GM21390 (cell line): Measurements from ENCODE around the gene CTNND2.
"Not testable (repeated sequence)": the region's sequence is repeated elsewhere in the genome, so short reads cannot be mapped to it uniquely, and the experiment has no call there.

Experiments
- ATAC-seq: cut with Tn5 transposase; IDR thresholded peaks from one replicate; pipeline ENCODE4 v1.9.1; 2021; ENCODE audit not compliant: unreplicated experiment

CTNND2 gene

DNA sequence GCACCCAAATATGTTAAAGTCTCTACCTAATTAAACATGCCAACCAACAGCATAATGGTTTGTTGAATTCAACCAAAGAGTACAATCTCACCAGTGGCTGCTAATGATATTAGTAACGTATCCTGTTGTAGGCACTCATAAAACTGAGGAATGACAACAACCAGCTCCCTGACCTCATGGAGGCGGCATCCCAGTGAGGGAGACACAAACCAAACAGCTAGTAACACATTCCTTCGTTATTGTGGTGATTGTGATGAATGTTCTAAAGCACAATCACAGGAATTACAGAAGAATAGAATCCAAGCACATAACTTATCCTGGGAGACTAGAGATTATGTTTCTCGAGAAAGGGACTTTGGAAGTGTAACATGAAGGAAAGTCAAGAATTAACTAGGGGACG lies 224.6 kb downstream of the CTNND2 start:
- no peak for ATAC-seq

DNA sequence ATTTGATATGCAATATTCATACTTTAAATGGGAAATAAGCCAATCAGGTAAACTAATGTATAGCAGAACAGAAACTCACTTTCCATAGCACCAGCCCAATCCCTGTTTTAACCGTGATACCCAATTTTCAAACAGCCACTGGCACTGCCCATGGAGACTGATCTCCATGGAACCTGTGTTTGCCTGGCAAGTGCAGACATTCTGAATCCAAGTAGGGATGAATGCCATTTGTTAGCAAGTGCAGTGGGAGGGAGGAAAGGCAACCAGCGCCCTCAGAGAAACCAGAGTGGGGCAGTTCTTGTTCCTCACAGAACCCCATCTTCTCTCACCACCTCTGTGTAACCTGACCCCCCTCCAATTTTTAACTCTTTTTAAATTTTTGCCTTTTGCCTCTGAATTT lies 229.1 kb downstream of the CTNND2 start:
- no peak for ATAC-seq

DNA sequence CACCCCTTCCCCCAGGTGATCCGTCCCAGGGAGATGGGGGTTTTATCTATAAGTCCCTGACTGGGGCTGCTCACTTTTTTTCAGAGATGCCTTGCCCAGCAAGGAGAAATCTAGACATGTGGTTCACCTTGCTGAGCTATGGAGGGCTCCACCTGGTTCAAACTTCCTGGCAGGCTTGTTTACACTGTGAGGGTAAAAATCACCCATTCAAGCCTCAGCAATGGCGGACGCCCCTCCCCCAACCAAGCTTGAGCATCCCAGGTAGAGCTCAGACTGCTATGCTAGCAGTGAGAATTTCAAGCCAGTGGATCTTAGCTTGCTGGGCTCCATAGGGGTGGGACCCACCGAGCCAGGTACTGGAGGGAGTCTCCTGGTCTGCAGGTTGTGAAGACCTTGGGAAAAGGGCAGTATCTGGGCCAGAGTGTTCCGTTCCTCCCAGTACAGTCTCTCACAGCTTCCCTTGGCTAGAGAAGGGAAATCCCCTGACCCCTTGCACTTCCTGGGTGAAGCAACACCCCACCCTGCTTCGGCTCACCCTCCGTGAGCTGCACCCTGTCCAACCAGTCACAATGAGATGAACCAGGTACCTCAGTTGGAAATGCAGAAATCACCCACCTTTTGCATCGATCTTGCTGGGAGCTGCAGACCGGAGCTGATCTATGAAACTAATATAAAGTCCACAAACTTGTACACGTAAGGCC lies 231.7 kb downstream of the CTNND2 start:
- ATAC-seq = no peak

DNA sequence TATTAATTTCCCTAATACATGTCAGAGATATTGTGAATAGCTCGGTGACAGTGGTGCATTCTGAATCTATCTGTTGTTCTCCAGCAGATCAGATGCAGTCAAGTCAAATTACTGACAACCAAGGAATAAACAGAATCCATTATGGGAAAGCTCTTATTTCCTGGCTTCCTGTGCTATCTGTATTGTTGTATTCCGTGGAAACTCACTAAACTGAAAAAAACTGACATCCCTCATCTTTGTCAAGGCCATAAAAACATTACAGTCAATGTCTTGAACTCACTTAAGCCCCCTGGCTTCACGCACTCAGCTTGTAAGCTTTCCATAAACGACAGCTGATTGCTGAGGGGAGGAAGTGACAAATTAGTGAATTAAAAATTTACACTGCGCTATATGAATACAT lies 245.9 kb downstream of the CTNND2 start:
- no peak for ATAC-seq

DNA sequence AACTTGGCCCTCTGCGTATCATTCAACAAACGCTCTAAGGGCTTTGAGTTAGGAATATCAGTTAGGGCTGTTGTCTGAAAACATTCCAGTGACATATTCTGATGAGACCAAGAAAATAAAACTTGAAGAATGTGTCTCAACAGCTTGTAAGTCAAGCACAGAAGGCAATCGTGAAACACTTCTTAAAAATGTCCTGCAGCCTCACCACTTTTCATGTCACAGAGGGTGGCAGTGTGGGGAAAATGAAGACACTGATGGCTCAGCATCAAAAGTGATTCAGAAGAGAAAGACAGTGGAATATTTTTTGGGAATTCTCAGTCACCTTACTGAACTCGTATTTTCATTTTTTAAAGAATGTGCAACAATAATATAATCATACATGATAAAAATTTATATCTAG lies 247.3 kb downstream of the CTNND2 start:
- ATAC-seq = no peak

DNA sequence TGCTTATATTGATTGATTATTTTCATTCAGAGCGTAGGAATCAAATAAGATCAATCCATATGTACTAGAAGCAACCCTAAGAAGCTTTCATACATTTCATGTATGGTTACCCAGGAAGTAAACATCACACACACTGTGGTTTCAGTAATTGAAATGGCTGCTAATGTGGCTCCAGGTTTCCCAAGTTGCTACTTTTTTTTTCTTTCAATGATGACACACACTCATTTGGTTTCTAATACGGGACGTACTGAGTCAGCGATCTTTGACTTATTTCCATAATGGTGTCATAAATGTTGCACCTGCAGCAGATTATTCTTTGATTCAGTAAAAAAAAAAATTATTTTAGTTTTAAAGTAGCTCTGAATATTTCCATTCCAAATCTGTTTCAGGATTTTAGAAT lies 248.6 kb downstream of the CTNND2 start:
- ATAC-seq = no peak

DNA sequence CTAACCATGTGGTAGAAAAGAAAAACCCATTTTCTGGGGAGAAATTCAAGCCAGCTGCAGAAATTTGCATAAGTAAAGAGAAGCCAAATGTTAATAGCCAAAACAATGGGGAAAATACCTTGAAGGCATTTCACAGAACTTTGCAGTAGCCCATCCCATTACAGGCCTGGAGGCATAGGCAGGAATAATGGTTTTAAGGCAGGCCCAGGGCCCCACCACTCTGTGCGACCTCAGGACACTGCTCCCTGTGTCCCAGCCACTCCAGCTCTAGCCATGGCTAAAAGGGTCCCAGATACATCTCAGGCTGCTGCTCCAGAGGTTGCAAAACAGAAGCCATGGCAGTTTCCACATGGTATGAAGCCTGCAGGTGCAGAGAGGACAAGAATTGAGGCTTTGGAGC lies 253.3 kb downstream of the CTNND2 start:
- no peak for ATAC-seq

DNA sequence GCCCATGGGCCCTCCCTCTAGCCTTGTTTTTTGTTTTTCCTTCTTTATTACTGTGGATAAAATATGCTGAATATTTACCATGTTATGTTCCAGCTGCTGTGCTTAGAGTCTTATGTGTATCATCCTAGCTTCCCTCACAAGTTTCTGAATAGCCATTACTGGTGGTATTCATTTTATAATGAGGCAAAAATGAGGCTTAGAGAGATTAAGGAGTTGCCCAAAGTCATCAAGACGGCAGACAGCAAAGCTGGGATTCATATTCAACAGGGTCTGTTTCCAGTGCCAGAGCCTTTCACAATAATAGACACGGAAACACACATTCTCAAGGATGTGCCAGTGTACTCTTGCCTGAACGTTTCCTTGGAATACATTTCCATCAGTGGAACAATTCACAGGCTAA lies 258.1 kb downstream of the CTNND2 start:
- ATAC-seq = no peak

DNA sequence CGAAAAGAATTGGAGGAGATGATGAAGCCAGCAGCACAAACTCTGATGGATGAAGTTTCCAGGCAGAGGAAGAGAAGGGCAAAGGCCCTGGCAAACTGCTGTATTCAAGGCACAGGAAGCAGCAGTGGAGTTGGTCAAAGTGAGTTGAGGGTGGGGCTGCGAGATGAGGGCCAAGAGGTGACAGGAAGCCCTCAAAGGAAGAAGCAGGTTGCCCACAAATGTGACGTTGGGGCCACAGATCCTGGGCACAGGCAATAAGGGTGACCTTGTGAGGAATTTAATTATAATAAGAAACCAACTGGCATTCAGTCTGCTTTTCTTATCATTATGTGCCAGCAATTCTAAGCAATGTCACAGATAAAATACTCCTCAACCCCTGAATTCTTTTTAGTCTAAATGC lies 261.8 kb downstream of the CTNND2 start:
- ATAC-seq = no peak

DNA sequence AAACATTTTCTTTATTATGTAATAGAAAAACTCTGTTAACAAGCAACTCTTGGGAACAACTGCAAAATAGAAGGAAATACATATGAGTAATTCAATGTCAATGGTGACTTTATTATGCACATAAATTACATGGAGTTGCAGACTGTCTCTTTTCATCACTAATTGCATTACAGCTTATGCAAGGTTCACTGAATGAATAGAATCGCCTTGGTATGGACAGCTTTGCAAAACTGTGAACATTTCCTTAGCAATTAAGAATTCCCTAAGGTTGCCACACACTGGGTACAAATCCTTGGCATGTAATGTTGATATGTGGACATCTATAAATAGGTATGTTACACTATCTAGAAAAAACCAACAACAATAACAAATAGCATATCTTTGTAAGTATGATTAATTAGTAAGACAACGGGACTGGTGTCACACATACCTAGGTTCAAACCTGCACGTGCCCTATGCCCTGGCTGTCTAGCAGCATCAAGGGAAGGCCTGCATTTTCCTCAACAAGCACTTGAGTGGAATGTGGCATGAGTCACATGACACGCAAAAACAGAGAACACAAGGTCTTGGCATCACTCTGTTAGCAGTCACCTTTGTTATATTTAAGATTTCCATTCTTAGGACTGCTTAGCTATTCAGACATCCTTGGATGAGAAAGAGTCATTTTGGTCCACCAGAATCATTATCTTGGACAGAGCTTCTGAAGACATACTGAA lies 263.9 kb downstream of the CTNND2 start:
- ATAC-seq = no peak

DNA sequence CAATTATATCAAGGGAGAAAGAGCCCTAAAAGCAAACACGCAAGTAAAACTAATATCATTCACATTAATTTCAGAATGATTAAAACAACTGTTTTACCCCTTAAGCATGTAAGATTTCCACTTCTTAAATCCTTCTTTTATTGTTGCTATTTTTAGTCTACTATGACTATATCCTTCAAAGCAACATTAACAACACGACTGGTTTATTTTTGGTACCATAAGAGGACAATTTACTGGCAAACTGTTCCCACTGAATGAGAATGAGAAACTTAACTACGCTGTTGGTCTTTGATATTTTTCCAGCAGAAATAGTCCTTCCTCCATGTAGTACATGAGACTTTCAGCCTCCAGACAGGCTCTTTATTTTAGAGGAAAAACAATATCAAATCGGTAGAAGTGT lies 281.5 kb downstream of the CTNND2 start:
- no peak for ATAC-seq

DNA sequence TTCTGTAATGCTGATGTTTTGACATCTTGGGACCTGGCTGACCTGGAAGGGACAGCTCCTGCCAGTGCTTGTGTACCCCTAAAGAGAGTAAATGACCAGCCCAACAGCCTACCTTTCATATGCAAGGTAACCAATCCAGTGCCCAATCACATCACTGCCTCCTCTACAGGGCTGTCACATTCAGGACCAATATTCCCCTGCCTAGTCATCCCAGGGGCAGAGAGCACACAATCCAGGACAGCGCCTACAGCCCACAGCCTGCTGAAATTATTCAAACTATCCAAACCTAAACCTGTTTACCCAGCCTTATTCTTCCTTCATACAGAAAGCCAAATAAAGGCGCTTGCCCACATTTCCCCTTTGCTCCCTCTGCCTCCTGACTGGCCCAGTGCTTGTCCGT lies 284.1 kb downstream of the CTNND2 start:
- no peak for ATAC-seq

DNA sequence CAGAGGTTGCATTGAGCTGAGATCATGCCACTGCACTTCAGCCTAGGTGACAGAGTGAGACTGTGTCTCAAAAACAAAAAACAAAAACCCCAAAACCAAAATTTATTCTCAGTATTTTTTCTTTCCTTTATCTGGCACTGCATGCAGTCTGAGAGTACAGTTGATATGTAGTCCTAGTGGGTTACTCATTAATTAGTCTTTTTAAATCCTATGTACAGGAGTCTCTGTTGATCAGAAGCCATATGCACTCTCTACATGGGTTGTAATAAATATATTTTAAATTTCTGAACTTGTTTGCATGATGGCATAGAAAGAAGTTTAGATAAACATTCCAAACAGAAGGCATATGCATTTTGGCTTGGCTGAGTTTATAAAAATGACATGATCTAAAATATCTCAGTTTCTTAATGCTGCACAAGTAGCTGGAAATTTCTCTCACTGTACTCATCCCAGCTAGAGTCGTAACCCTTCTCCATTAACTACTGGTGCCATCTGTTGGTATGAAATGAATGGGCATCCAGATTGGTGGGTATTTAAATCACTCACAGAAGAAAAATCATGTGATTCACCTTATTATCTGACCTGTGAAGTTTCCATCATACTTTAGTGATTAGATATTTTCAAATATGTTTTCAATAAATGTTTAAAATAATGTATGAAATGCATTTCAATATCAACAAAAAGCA lies 284.8 kb downstream of the CTNND2 start:
- no peak for ATAC-seq

DNA sequence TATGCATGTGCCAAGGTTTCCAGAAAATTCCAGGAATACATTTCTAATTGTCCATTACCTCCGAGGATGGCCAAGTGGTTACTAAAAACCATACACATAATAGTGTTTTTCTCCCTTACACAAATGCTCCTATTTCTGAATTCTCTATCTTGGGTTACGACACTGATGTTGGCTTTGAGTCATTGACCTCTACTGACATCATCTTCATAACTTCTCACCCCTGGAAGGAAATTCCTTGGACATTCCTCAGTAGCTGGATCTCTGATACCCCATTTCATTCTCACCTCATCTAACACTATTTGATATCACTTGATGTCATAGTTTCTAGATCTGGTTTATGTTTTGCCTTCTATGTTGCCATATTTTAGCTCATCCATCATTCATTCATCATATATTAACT lies 287.2 kb downstream of the CTNND2 start:
- ATAC-seq = no peak

DNA sequence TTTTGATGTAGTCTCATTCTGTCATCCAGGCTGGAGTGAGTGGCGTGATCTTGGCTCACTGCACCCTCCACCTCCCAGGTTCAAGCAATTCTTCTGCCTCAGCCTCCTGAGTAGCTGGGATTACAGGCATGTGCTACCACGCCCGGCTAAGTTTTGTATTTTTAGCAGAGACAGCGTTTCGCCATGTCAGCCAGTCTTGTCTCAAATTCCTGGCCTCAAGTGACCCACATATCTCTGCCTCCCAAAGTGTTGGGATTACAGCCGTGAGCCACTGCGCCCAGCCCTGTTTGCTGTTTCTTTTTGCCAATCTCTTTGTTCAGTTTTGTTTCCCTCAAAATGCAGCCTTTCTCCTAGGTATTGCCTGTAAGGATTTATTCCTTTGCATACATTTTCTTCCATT lies 287.6 kb downstream of the CTNND2 start:
- ATAC-seq = not testable (repeated sequence)

DNA sequence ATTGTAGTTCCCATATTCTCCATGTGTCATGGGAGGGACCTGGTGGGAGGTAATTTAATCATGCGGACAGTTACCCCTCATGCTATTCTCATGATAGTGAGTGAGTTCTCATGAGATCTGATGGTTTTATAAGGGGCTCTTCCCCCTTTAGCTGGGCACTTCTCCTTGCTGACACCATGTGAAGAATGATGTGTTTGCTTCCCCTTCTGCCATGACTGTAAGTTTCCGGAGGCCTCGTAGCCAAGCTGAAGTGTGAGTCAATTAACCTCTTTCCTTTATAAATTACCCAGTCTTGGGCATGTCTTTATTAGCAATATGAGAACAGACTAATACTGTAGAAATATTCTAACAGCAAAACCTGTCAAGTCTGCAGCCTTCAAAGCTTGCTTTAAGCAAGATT lies 293.2 kb downstream of the CTNND2 start:
- no peak for ATAC-seq

DNA sequence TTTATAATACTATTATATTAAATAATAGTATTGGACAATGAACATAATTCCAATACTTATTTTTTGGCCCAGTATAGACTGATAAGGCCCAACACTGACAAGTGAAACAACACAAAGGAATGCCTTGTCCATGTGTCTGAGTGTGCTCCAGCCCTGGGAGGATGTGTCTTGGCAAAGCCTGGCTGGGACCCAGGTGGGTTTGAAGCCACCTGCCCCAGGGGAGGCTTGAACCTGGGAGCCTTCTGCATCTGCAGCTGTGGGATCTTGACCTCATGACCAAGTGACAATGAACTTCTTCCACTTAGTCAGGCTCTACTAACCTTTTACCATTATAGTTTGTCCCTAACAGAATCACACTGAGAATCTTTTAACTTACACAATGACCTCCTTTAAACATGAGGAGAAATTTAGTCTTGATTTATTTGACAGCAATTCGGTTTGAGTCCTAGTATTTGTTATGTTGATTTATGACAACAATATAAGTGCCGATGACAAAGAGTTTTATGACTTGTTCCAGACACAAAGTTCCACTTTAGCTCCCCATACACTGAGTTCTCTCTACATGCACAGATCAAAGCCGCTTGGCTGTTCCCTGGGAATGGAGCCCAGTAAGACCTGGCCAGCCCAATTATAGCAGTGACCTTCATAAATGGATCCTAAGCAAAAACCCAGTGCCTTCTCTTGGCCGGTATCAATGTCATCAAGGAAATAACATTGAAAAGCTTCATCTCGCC lies 294.5 kb downstream of the CTNND2 start:
- ATAC-seq = no peak

DNA sequence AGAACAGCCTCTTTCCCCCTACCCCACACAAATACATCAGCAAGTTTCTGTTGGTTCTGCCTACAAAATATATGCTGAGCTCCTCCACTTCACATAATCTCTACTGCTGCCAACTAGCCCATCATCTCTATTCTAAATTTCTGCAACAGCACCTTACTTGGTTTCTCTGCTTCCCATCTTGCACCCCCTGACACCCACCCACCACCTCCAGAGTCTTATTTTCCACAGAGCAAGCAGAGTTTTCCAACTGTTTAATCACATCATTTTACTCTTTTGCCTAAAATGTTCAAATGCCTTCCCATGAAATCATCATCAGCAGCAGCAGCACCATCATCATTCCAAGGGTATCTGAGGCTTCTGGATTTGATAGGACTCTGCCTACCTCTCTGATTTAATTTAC lies 295.7 kb downstream of the CTNND2 start:
- no peak for ATAC-seq

DNA sequence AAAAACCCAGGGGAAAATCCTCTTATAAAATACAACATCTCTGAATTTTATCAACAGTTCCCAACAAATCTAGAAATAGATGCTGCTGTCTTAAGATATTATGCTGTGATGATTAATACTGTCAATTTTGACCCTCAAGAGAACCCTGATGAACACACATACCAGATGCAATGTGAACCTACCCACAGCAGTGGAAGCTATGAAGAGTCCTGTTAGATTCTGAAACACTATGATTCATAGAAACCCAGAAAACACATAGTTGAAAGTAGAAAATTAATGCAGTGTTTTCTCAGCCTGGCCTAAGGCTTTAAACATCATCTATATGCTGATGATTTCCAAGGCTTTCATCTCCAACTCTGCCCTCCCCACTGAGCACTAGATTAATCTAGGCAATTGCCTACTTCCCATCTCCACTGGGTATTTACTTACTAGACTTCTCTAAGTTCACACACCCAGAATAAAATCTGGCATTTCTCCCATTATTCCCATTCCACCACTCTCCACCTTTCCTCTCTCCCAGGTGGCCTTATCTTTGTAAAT lies 296.2 kb downstream of the CTNND2 start:
- no peak for ATAC-seq

DNA sequence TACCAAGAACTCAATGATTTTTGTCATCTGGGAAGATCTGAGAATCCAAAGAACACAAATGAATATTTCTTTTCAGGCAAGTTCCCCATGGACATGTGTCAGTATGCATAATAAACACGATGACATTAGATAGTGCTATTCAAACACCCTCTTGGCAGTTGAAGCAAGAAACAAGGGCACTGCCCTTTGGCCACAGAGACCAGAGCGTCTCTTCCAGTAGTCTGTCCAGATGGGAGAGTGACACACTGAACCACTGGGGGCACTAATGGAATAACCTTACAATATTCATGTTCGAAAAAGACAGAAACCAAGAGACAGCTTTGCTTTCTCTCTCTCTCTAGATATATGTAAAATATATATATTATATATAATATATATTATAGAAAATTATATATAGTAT lies 301.9 kb downstream of the CTNND2 start:
- ATAC-seq = no peak

DNA sequence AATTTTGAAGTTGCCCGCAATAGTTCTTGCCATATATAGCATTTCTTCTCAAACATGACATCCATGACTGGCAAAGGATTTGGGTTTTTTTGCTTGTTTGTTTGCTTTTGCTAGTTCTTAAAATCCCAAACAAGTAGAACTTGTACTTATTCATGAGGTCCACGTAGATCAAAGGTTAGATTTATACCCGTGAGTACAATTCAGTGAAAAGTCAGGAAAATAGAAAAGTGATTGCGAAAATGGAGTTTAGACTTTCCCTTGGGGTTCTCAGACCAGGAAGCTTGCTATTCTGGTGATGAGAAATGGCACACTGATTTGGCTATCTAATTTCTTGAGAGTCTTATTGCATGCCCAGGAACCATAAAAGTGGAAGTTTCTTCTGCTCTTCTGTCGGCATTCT lies 304.7 kb downstream of the CTNND2 start:
- no peak for ATAC-seq
